ENCODE data around the gene ATP4B.
A peak's percentile ranks its signal among the peaks of the same experiment; 100 is the strongest.

Gene ATP4B

DNA sequence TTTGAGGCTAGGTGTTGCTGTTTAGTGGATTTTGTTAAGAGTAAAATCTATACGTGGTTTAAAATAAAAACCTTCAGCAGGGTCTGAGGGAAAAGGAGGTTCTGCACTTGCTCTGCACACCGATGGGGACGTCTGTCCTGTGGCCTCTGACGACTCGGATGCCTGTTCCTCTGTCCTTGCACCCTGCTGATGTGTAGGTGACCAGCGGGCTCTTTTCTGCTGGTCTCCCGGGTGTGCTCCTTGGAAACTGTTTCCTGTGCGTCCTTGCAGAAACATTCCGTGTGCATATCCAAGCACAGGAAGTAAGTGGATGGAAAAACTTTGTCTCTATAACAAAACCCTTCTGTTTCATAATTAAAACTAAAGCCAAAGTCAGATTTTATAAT, 3.8 kb downstream of the ATP4B start:
- Histone ChIP-seq H3K4me3 (ENCODE audit: low read length) (no peak overlapping the region), H3K4me1 (ENCODE audit: control insufficient read depth, insufficient read depth, low read length) (no peaks in the 10 kb centered on the region), H3K27me3 (ENCODE audit: control insufficient read depth, insufficient read depth, low read length) (no peaks in the 10 kb centered on the region), H3K36me3 (ENCODE audit: control insufficient read depth, insufficient read depth, low read length) (no peaks in the 10 kb centered on the region), H3K9ac (ENCODE audit: low read length) (no peak overlapping the region), H3K27ac (ENCODE audit: low read depth, low read length) (no peak overlapping the region)

DNA sequence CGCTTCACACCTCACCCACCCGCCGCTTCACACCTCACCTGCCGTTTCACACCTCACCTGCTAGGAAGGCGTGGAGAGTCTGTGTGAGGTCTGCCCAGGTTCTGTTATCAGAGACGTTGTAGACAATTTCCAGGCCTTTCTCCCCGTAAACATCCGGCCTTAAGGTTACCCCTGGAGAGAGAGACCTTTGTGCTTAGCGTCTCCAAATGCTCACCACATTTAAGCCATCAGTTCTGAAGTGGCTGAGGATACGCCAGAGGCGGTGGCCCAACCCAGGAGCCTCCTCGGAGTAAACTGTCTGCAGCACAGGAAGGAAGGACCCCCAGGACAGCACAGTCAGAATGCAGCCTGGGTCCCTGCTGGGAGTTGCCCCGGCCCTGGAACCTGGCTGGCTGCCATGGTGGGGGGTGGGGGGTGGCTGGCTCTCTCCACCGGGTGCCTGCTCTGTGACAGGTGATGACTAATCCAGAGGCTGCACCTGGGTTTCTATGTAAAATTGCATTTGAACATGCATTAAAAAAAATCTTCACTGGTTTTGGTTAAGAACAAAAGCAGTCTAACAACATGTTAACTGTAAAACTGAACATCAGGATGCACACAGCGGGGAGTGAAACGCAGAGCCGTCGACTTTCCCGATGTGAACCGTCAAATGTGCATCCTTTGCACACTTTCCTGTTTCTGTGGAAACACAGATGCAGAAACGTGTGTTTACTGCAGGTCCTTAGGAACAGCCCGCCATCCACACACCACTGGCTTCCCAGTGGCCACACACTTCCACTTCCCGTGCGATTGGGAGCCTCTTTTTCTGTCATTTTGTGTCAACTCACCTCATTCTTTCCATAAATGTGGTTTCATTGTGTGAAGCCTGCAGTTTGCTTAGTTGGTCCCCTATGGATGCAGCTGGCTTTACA, 4.5 kb downstream of the ATP4B start:
- no peak overlapping the region for H3K9ac ChIP-seq (ENCODE audit: low read length)
- H3K4me3 ChIP-seq (ENCODE audit: low read length) = no peak overlapping the region
- H3K36me3 ChIP-seq (ENCODE audit: control insufficient read depth, insufficient read depth, low read length) = no peaks in the 10 kb centered on the region
- H3K4me1 ChIP-seq (ENCODE audit: control insufficient read depth, insufficient read depth, low read length) = no peaks in the 10 kb centered on the region
- no peaks in the 10 kb centered on the region for H3K27me3 ChIP-seq (ENCODE audit: control insufficient read depth, insufficient read depth, low read length)
- no peak overlapping the region for H3K27ac ChIP-seq (ENCODE audit: low read depth, low read length)

DNA sequence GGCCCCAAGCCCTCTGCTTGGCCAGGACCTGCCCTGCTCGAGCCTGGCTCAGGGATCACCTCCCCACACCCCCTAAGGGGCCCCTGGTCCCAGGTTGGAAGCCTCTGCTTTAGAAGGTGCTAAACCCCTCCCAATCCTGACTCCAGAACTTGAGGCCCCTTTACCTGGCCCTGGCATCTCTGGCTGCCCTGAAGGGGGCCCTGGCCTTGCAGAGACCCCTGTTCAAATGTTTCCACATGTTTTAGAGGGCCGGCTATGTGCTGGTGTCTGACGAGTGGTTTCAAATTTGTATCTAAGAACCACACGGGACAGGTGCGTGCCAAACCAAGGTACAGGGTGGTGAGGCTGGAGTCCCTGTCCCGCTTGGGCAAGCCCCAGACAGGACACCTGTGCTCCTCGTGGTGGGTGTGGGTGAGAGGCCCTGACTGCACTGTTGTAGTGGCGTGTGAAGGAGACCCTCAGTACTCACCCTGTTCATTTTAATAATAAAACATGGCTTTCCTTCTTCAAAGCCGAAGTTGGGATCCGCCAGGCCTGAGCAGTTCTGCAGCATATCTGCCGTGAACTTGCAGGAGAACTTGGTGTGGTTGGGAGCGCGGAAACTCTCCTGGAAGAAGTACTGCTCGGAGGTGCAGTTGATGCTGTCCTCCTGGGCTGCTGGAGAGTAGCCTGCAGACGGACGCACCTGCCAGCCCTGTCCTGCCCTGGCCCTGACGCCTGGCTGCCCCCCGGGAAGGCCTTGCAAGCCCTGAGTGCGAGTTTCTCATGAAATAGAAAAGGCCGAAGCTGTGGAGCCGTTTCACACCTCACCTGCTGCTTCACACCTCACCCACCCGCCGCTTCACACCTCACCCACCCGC, 5.4 kb downstream of the ATP4B start:
- Histone ChIP-seq H3K27me3 (ENCODE audit: control insufficient read depth, insufficient read depth, low read length) (no peaks in the 10 kb centered on the region), H3K4me1 (ENCODE audit: control insufficient read depth, insufficient read depth, low read length) (no peaks in the 10 kb centered on the region), H3K27ac (ENCODE audit: low read depth, low read length) (no peak overlapping the region), H3K4me3 (ENCODE audit: low read length) (no peak overlapping the region), H3K9ac (ENCODE audit: low read length) (no peak overlapping the region), H3K36me3 (ENCODE audit: control insufficient read depth, insufficient read depth, low read length) (no peaks in the 10 kb centered on the region)

DNA sequence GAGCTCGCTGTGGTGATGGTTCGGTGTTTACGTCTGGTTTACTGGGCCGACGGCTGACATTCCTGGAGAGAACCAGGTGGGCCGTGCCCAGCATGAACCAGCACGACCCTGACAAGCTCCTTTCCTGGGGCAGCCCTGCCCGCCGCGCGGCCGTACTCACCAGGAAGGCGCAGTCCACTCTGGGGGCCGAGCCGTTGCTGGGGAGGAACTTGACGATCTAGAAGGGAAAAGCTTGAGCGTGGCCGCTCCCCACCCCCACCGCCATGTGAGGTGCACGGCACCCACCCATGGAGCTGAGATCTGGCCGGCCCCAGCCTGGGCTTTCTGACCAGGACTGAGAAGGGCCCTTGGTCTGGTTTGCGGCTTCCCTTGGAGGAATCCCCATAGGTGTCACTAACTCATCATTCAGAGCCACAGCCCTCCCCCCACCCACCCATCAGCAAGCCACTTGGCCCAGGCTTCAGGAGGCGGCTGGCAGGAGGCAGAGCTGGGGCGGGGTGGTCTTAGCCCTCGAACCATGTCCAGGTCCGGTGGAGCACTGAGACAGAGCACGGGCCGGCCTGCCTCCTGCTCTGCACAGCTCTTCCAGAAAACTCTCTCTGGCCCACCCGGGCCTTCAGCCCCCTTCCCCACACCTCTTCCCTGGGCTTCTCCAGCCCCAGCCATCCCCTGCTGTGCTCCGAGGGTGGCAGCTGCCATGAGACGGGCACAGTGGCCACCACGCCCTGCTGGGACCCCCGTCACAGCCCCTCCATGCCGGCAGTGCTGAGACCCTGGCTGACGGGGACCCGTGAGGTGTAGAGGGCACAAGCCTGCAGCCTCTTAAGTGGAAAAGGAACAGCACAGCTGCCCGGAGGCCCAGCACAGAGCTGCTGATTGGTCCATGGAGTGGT, 6.2 kb downstream of the ATP4B start:
- Histone ChIP-seq H3K36me3 (ENCODE audit: control insufficient read depth, insufficient read depth, low read length) (no peaks in the 10 kb centered on the region), H3K27ac (ENCODE audit: low read depth, low read length) (no peak overlapping the region), H3K27me3 (ENCODE audit: control insufficient read depth, insufficient read depth, low read length) (no peaks in the 10 kb centered on the region), H3K4me1 (ENCODE audit: control insufficient read depth, insufficient read depth, low read length) (no peaks in the 10 kb centered on the region), H3K9ac (ENCODE audit: low read length) (no peak overlapping the region), H3K4me3 (ENCODE audit: low read length) (no peak overlapping the region)

GRCh38 chr13:113650731-113651148, 7.3 kb downstream of the ATP4B start:
- H3K36me3 ChIP-seq (ENCODE audit: control insufficient read depth, insufficient read depth, low read length) = no peaks in the 10 kb centered on the region
- H3K4me3 ChIP-seq (ENCODE audit: low read length) = no peak overlapping the region
- H3K9ac ChIP-seq (ENCODE audit: low read length) = no peak overlapping the region
- H3K27me3 ChIP-seq (ENCODE audit: control insufficient read depth, insufficient read depth, low read length) = no peaks in the 10 kb centered on the region
- no peaks in the 10 kb centered on the region for H3K4me1 ChIP-seq (ENCODE audit: control insufficient read depth, insufficient read depth, low read length)
- no peak overlapping the region for H3K27ac ChIP-seq (ENCODE audit: low read depth, low read length)

DNA sequence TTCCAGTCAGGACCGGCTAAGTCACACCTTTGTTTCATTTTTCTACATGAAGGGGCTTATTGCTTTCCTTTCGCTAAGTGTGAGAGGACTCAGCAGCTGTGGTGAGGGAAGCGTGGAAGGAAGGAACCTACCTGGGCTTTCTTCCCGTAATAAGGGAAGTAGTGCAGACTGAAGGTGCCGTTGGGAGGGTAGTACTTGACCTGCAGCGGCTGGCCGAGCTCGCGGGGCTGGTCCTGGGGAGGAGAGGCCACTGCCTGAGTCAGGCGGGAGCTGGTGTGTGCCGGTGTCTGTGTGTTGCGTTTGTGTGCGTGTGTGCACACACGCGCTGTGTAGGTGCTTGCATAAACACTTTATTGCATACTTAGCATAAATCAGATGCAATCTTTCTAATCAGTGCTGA, 7.7 kb downstream of the ATP4B start:
- H3K4me3 ChIP-seq (ENCODE audit: low read length) = no peak overlapping the region
- no peak overlapping the region for H3K9ac ChIP-seq (ENCODE audit: low read length)
- no peaks in the 10 kb centered on the region for H3K36me3 ChIP-seq (ENCODE audit: control insufficient read depth, insufficient read depth, low read length)
- H3K27ac ChIP-seq (ENCODE audit: low read depth, low read length) = no peak overlapping the region
- H3K4me1 ChIP-seq (ENCODE audit: control insufficient read depth, insufficient read depth, low read length) = no peaks in the 10 kb centered on the region
- no peaks in the 10 kb centered on the region for H3K27me3 ChIP-seq (ENCODE audit: control insufficient read depth, insufficient read depth, low read length)

DNA sequence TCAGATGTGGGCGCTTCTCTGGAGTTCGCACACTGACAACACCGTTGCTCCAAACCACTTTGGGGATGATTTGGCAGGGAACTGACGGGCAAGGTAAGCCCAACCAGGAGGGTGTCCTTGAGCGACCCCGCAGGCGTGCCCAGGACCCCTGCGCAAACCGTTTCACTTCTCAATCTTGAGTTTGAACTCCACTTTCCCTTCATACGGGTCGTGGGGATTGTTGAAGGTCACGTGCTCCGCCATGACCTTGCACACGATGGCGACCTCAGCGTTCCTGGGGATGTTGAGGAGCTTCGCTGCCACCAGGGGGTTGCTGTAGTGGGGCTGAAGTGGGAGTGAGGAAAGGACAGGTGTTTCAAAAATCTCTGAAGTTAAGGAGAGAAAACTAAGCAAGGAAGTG, 8.8 kb downstream of the ATP4B start:
- H3K9ac ChIP-seq (ENCODE audit: low read length) = no peak overlapping the region
- H3K27me3 ChIP-seq (ENCODE audit: control insufficient read depth, insufficient read depth, low read length) = no peaks in the 10 kb centered on the region
- H3K4me3 ChIP-seq (ENCODE audit: low read length) = no peak overlapping the region
- no peak overlapping the region for H3K27ac ChIP-seq (ENCODE audit: low read depth, low read length)
- no peaks in the 10 kb centered on the region for H3K36me3 ChIP-seq (ENCODE audit: control insufficient read depth, insufficient read depth, low read length)
- no peaks in the 10 kb centered on the region for H3K4me1 ChIP-seq (ENCODE audit: control insufficient read depth, insufficient read depth, low read length)

DNA sequence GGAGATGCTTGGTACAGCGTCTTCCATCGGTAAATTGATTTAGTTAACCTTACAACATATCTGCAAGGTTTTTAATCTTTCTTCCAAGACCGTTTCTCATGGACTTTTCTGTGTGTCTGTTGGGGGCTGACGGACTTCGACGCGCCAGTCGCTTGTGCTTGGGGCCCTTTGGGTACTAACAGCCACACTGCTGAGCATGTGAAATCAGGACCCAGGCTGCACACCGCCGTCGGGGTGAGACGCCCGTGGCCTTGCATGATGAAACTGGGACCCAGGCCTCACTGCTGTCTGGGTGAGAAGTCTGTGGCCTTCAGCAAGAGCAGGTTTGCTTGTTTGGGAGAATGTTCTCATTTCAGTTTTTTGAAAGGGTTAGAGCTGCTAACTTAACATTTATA, 9.8 kb downstream of the ATP4B start:
- Histone ChIP-seq H3K36me3 (ENCODE audit: control insufficient read depth, insufficient read depth, low read length) (no peaks in the 10 kb centered on the region), H3K27ac (ENCODE audit: low read depth, low read length) (no peak overlapping the region), H3K4me1 (ENCODE audit: control insufficient read depth, insufficient read depth, low read length) (no peaks in the 10 kb centered on the region), H3K27me3 (ENCODE audit: control insufficient read depth, insufficient read depth, low read length) (no peaks in the 10 kb centered on the region), H3K9ac (ENCODE audit: low read length) (no peak overlapping the region), H3K4me3 (ENCODE audit: low read length) (no peak overlapping the region)

DNA sequence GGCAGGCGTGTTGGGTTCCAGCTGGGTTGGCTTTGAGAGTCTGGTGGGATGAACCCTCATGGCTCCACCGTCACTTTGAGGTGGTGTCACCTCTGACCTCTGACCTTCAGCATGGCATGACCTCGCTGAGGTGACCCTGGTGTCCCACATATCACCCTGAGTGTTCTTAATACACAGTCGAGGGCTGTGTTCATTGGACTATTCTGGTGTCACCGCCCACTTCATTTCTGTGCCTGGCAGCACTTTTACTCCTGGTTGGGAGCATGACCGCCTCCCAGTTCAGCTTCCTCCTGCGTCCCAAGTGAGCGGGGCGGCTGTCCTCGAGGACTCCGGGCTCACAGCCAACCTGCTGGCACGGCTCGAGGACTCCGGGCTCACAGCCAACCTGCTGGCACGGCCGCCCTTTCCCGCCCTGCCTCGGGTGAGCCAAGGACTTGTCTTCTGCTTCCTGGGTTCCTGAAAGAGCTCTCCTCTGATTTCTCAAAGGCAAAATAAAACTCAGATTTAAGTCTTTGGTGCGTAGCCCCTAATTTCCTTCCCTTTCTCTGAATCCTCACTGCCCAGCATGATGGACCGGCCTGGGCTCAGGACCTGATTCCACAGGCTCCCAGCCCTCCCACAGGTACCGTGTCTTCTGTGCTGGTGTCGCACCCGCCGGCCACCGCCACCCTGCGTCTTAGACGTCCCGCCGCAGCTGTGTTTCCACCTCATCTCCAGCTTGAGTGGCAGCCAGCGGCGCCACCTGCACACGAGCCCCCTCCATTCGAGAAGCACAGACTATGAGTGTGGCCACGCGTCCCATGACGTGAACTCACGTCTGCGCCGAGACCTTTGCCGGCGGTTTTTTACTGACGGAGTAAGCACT, 10.4 kb downstream of the ATP4B start:
- no peak overlapping the region for H3K4me3 ChIP-seq (ENCODE audit: low read length)
- H3K4me1 ChIP-seq (ENCODE audit: control insufficient read depth, insufficient read depth, low read length) = no peaks in the 10 kb centered on the region
- H3K9ac ChIP-seq (ENCODE audit: low read length) = no peak overlapping the region
- H3K27me3 ChIP-seq (ENCODE audit: control insufficient read depth, insufficient read depth, low read length) = no peaks in the 10 kb centered on the region
- no peaks in the 10 kb centered on the region for H3K36me3 ChIP-seq (ENCODE audit: control insufficient read depth, insufficient read depth, low read length)
- H3K27ac ChIP-seq (ENCODE audit: low read depth, low read length) = peak overlapping the region; percentile 34

GRCh38 chr13:113646921-113647340, 11.1 kb downstream of the ATP4B start:
- no peak overlapping the region for H3K4me3 ChIP-seq (ENCODE audit: low read length)

GRCh38 chr13:113646376-113646775, 11.6 kb downstream of the ATP4B start:
- Histone ChIP-seq H3K4me1 (ENCODE audit: control insufficient read depth, insufficient read depth, low read length) (no peaks in the 10 kb centered on the region), H3K27ac (ENCODE audit: low read depth, low read length) (no peak overlapping the region), H3K27me3 (ENCODE audit: control insufficient read depth, insufficient read depth, low read length) (no peaks in the 10 kb centered on the region), H3K36me3 (ENCODE audit: control insufficient read depth, insufficient read depth, low read length) (no peaks in the 10 kb centered on the region), H3K4me3 (ENCODE audit: low read length) (no peak overlapping the region), H3K9ac (ENCODE audit: low read length) (no peak overlapping the region)

More at GRCh38 chr13:113646921-113647340, 11.1 kb downstream of the ATP4B start:
- Histone ChIP-seq H3K27ac (ENCODE audit: low read depth, low read length) (peak overlapping the region; percentile 34), H3K9ac (ENCODE audit: low read length) (no peak overlapping the region), H3K4me1 (ENCODE audit: control insufficient read depth, insufficient read depth, low read length) (no peaks in the 10 kb centered on the region), H3K27me3 (ENCODE audit: control insufficient read depth, insufficient read depth, low read length) (no peaks in the 10 kb centered on the region), H3K36me3 (ENCODE audit: control insufficient read depth, insufficient read depth, low read length) (no peaks in the 10 kb centered on the region)
